Thyroid gland (tissue), 4 donors: ENCODE measurements around the gene SLC15A5.

Experiments used
- CTCF ChIP-seq, 6 experiments: fragments of 200-600 bp in 3 of 6; fragments of 450-650 bp in 3 of 6; sonication (generic) in 3 of 6; IDR thresholded peaks; one replicate each; pipeline ENCODE4 v1.5.1; 2016 to 2019; ENCODE audit warnings: antibody characterized with exemption in 6 of 6, mild to moderate bottlenecking in 2 of 6, inconsistent platforms in 1 of 6, moderate library complexity in 1 of 6
- POLR2A ChIP-seq, 2 donors: fragments of 450-650 bp; IDR thresholded peaks; one replicate each; pipeline ENCODE4 v1.6.1; 2017; ENCODE audit warnings: antibody characterized with exemption in 2 of 2, mild to moderate bottlenecking in 2 of 2, moderate library complexity in 1 of 2

- TF ChIP-seq CTCF (IDR thresholded peaks at IDR 0.05) (no peak), POLR2A (IDR thresholded peaks at IDR 0.05) (no peak)
Measured at GRCh38 chr12:16246264-16246663, 31.2 kb downstream of the SLC15A5 start.
